H9 (cell line): ENCODE data around the gene B3GNT4. TPM values are rescaled to one million over a fixed set of nuclear protein-coding genes. Genes with fewer than 3 reads are reported as not detected.

Source experiments
- DNase-seq: peaks from one replicate; pipeline ENCODE4 v3.0.0-alpha.2; 2017
- H2AFZ ChIP-seq: one replicate; pipeline ENCODE4 v1.6.1; 2013; ENCODE audit warnings: mild to moderate bottlenecking, low read length, control low read depth, moderate library complexity
- H2AK5ac ChIP-seq: 2 replicates; pipeline ENCODE4 v1.6.1; 2013; ENCODE audit warnings: low read length, control low read depth, mixed read lengths; ENCODE audit not compliant: insufficient read length
- H2BK120ac ChIP-seq: one replicate; pipeline ENCODE4 v1.6.1; 2013; ENCODE audit warnings: low read depth, mild to moderate bottlenecking, low read length, control low read depth, inconsistent platforms; ENCODE audit not compliant: poor library complexity, severe bottlenecking
- H2BK12ac ChIP-seq: 2 replicates; pipeline ENCODE4 v1.6.1; 2013; ENCODE audit warnings: low read length, control low read depth, mixed read lengths, low read depth; ENCODE audit not compliant: insufficient read length
- H2BK15ac ChIP-seq: 2 replicates; pipeline ENCODE4 v1.6.1; 2013; ENCODE audit warnings: low read depth, low read length, control low read depth
- H2BK20ac ChIP-seq: one replicate; pipeline ENCODE4 v1.6.1; 2013; ENCODE audit warnings: low read depth, mild to moderate bottlenecking, low read length, control low read depth, inconsistent platforms; ENCODE audit not compliant: poor library complexity, severe bottlenecking
- H2BK5ac ChIP-seq: 2 replicates; pipeline ENCODE4 v1.6.1; 2013; ENCODE audit warnings: low read length, control low read depth, mixed read lengths; ENCODE audit not compliant: insufficient read length
- H3K14ac ChIP-seq: 2 replicates; pipeline ENCODE4 v1.6.1; 2013; ENCODE audit warnings: low read length, control low read depth; ENCODE audit not compliant: insufficient read depth
- H3K18ac ChIP-seq: 2 replicates; pipeline ENCODE4 v1.6.1; 2013; ENCODE audit warnings: low read depth, mild to moderate bottlenecking, mixed read lengths, low read length, control low read depth; ENCODE audit not compliant: insufficient read length
- H3K23ac ChIP-seq: 2 replicates; pipeline ENCODE4 v1.6.1; 2013; ENCODE audit warnings: low read length, control low read depth, mixed read lengths, low read depth; ENCODE audit not compliant: insufficient read length
- H3K23me2 ChIP-seq: 2 replicates; pipeline ENCODE4 v1.6.1; 2013; ENCODE audit warnings: low read depth, mild to moderate bottlenecking, mixed read lengths, low read length, control low read depth; ENCODE audit not compliant: insufficient read length, poor library complexity, severe bottlenecking
- H3K27ac ChIP-seq: 2 replicates; pipeline ENCODE4 v1.5.1; 2013; ENCODE audit warnings: low read length, control low read depth, mixed read lengths, low read depth; ENCODE audit not compliant: insufficient read length
- H3K27me3 ChIP-seq: 2 replicates; pipeline ENCODE4 v1.6.1; 2013; ENCODE audit warnings: low read length, control low read depth, inconsistent platforms; ENCODE audit not compliant: insufficient read depth
- H3K4ac ChIP-seq: 2 replicates; pipeline ENCODE4 v1.6.1; 2013; ENCODE audit warnings: low read depth, mild to moderate bottlenecking, control low read depth, inconsistent platforms, low read length, moderate library complexity
- H3K4me1 ChIP-seq: 2 replicates; pipeline ENCODE4 v1.6.1; 2013; ENCODE audit warnings: low read length, control low read depth, inconsistent platforms; ENCODE audit not compliant: insufficient read depth
- H3K4me2 ChIP-seq: 2 replicates; pipeline ENCODE4 v1.6.1; 2013; ENCODE audit warnings: low read length, control low read depth, mixed read lengths; ENCODE audit not compliant: insufficient read length, insufficient read depth
- H3K56ac ChIP-seq: 2 replicates; pipeline ENCODE4 v1.6.1; 2013; ENCODE audit warnings: low read depth, mild to moderate bottlenecking, mixed read lengths, low read length, control low read depth; ENCODE audit not compliant: insufficient read length
- H3K79me1 ChIP-seq: 2 replicates; pipeline ENCODE4 v1.6.1; 2013; ENCODE audit warnings: low read depth, mild to moderate bottlenecking, moderate library complexity, low read length, control low read depth, inconsistent platforms; ENCODE audit not compliant: insufficient read depth, poor library complexity, severe bottlenecking
- H3K79me2 ChIP-seq: 2 replicates; pipeline ENCODE4 v1.6.1; 2013; ENCODE audit warnings: low read length, control low read depth, inconsistent platforms; ENCODE audit not compliant: insufficient read depth
- H3K9ac ChIP-seq: 2 replicates; pipeline ENCODE4 v1.6.1; 2013; ENCODE audit warnings: low read length, control low read depth, mixed read lengths; ENCODE audit not compliant: insufficient read length; ENCODE audit errors: extremely low read depth
- H3K9me3 ChIP-seq: one replicate; pipeline ENCODE4 v1.6.1; 2013; ENCODE audit warnings: low read depth, low read length, inconsistent platforms; ENCODE audit not compliant: control insufficient read depth
- H3T11ph ChIP-seq: one replicate; pipeline ENCODE4 v1.6.1; 2013; ENCODE audit warnings: mild to moderate bottlenecking, low read length, control low read depth, inconsistent platforms
- H4K20me1 ChIP-seq: one replicate; pipeline ENCODE4 v1.6.1; 2013; ENCODE audit not compliant: control insufficient read depth, insufficient read length, insufficient read depth
- H4K5ac ChIP-seq: 2 replicates; pipeline ENCODE4 v1.6.1; 2013; ENCODE audit warnings: low read depth, mild to moderate bottlenecking, mixed read lengths, low read length, control low read depth; ENCODE audit not compliant: insufficient read length
- H4K8ac ChIP-seq: replicated peaks from 2 replicates; pipeline ENCODE4 v1.6.1; 2013; ENCODE audit warnings: low read length, control low read depth, mixed read lengths, low read depth; ENCODE audit not compliant: insufficient read length
- H4K91ac ChIP-seq: 2 replicates; pipeline ENCODE4 v1.6.1; 2013; ENCODE audit warnings: low read depth, mild to moderate bottlenecking, moderate library complexity, mixed read lengths, low read length, control low read depth; ENCODE audit not compliant: insufficient read length
- H3K27ac Mint-ChIP-seq, 3 experiments: 2 replicates in 2 of 3; 3 replicates in 1 of 3; pipeline ENCODE4 v1.8.0; 2020 to 2021; ENCODE audit warnings: mixed read lengths in 3 of 3, mild to moderate bottlenecking in 1 of 3, moderate library complexity in 1 of 3
- H3K27me3 Mint-ChIP-seq: 2 replicates; pipeline ENCODE4 v1.8.0; 2021; ENCODE audit warnings: low read depth, mild to moderate bottlenecking, moderate library complexity, mixed read lengths
- H3K36me3 Mint-ChIP-seq, 3 experiments: 2 replicates in 2 of 3; 3 replicates in 1 of 3; pipeline ENCODE4 v1.8.0; 2020 to 2021; ENCODE audit warnings: low read depth in 3 of 3, mixed read lengths in 3 of 3; ENCODE audit not compliant: insufficient read depth in 1 of 3
- H3K4me1 Mint-ChIP-seq, 2 experiments: 2 replicates each; pipeline ENCODE4 v1.8.0; 2020; ENCODE audit warnings: mixed read lengths in 2 of 2
- H3K4me3 Mint-ChIP-seq, 2 experiments: 2 replicates in 1 of 2; 3 replicates in 1 of 2; pipeline ENCODE4 v1.8.0; 2020 to 2021; ENCODE audit warnings: mild to moderate bottlenecking in 2 of 2, mixed read lengths in 2 of 2, moderate library complexity in 1 of 2
- H3K9me3 Mint-ChIP-seq, 2 experiments: 2 replicates in 1 of 2; 3 replicates in 1 of 2; pipeline ENCODE4 v1.8.0; 2020; ENCODE audit warnings: mild to moderate bottlenecking in 2 of 2, mixed read lengths in 2 of 2, moderate library complexity in 1 of 2
- CTCF ChIP-seq: fragments of 200-600 bp; sonication (generic); conservative IDR thresholded peaks from 3 replicates; pipeline ENCODE4 v1.8.0; 2021; ENCODE audit warnings: antibody characterized with exemption, mild to moderate bottlenecking
- WGBS: extraction: QIAGEN DNeasy Blood & Tissue Kit; methylation state at CpG from one replicate; pipeline ENCODE4 v1.1.7; 2013; ENCODE audit warnings: missing lambda C conversion rate, low lambda C conversion rate, mixed read lengths; ENCODE audit not compliant: insufficient read length; ENCODE audit errors: extremely low coverage; 5-methylcytosine and 5-hydroxymethylcytosine counted together
- total RNA-seq: library from RNA; stranded (reverse); gene quantifications from 2 replicates; pipeline ENCODE4 v1.2.1, GENCODE V29; 2021

B3GNT4 gene
- total RNA-seq, 1 experiment from 2014 or later: 1.0 TPM

GRCh38 chr12:122232691-122233090 lies 29.2 kb downstream of the B3GNT4 start:
- no CpG with 5 or more reads among the region's 10 CpGs for WGBS
- Histone ChIP-seq H3K79me2 (no peaks in the 10 kb centered on the region), H3K23ac (no peak overlapping the region), H4K91ac (no peak overlapping the region), H3K27ac (no peak overlapping the region), H3K79me1 (no peaks in the 10 kb centered on the region), H4K5ac (no peak overlapping the region), H3T11ph (no peak overlapping the region), H3K56ac (no peak overlapping the region), H3K9ac (no peak overlapping the region), H3K14ac (no peak overlapping the region), H3K4me2 (no peak overlapping the region), H3K9me3 (no peaks in the 10 kb centered on the region), H3K4me1 (no peaks in the 10 kb centered on the region), H2BK20ac (no peak overlapping the region), H3K18ac (no peak overlapping the region), H2BK5ac (no peak overlapping the region), H4K8ac (no peak overlapping the region), H2AFZ (no peak overlapping the region), H3K27me3 (no peaks in the 10 kb centered on the region), H2AK5ac (no peak overlapping the region), H3K4ac (no peak overlapping the region), H2BK120ac (no peak overlapping the region), H2BK15ac (no peak overlapping the region), H2BK12ac (no peak overlapping the region), H4K20me1 (no peaks in the 10 kb centered on the region), H3K23me2 (no peaks in the 10 kb centered on the region)
- H3K4me3 Mint-ChIP-seq: no peak overlapping the region
- no peak overlapping the region for H3K27ac Mint-ChIP-seq
- H3K36me3 Mint-ChIP-seq: peaks cover 6 to 41% (median 22%) of the 10 kb centered on the region in 3 experiments
- DNase-seq: no peak
- H3K4me1 Mint-ChIP-seq: no peaks in the 10 kb centered on the region
- no peaks in the 10 kb centered on the region; a peak in 1 of 5 replicates for H3K9me3 Mint-ChIP-seq
- no peaks in the 10 kb centered on the region; the same call in 1 of the 2 replicates for H3K27me3 Mint-ChIP-seq
- no peak for TF ChIP-seq CTCF
